Breast epithelium (tissue), 3 donors: ENCODE results near the gene NKIRAS1.
"Not testable (repeated sequence)": the region's sequence is repeated elsewhere in the genome, so short reads cannot be mapped to it uniquely, and the experiment has no call there.

Experiments
- CTCF ChIP-seq, 3 donors: fragments of 450-650 bp; IDR thresholded peaks; one replicate each; pipeline ENCODE4 v1.5.1; 2016 to 2017; ENCODE audit warnings: antibody characterized with exemption in 3 of 3, mild to moderate bottlenecking in 3 of 3, moderate library complexity in 3 of 3
- POLR2AphosphoS5 ChIP-seq, 3 donors: sonication (generic); formaldehyde crosslinking; IDR thresholded peaks; one replicate each; pipeline ENCODE4 v1.6.1; 2017; ENCODE audit warnings: antibody characterized with exemption in 3 of 3

DNA sequence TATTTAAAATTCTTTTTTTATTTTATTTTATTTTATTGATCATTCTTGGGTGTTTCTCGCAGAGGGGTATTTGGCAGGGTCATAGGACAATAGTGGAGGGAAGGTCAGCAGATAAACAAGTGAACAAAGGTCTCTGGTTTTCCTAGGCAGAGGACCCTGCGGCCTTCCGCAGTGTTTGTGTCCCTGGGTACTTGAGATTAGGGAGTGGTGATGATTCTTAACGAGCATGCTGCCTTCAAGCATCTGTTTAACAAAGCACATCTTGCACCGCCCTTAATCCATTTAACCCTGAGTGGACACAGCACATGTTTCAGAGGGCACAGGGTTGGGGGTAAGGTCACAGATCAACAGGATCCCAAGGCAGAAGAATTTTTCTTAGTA, 46.1 kb downstream of the NKIRAS1 start:
- TF ChIP-seq CTCF, POLR2AphosphoS5 (IDR thresholded peaks at IDR 0.05): not testable (repeated sequence)
